ENCODE results near the gene SOX30. TPM values are rescaled to one million over a fixed set of nuclear protein-coding genes. Genes with fewer than 3 reads are reported as not detected.
A peak's percentile ranks its signal among the peaks of the same experiment; 100 is the strongest.

SOX30 gene
- total RNA-seq, 3 donors from 2014 or later (not counting 1 experiment from before 2014, with no cell fraction given): 0.09 TPM; not detected in 2

- Mint-ChIP-seq H3K27ac (no peak overlapping the region), H3K36me3 (peaks cover 6% of the 10 kb centered on the region), H3K27me3 (ENCODE audit: low read depth in 2 of 2) (peaks cover 43 to 47% of the 10 kb centered on the region in 2 donors), H3K4me3 (no peak overlapping the region), H3K4me1 (peaks cover 24 to 27% of the 10 kb centered on the region in 2 donors), H3K9me3 (no peaks in the 10 kb centered on the region)
- Histone ChIP-seq H3K27me3 (ENCODE audit: control insufficient read depth, insufficient read depth, low read length) (peaks cover 21% of the 10 kb centered on the region), H3K4me1 (ENCODE audit: control insufficient read depth, insufficient read depth, low read length) (peaks cover 13% of the 10 kb centered on the region), H3K4me3 (ENCODE audit: low read length) (no peak overlapping the region), H3K36me3 (ENCODE audit: control insufficient read depth, insufficient read depth, low read length) (no peaks in the 10 kb centered on the region), H3K9me3 (ENCODE audit: control insufficient read depth, insufficient read depth, low read length) (no peaks in the 10 kb centered on the region), H3K27ac (ENCODE audit: low read length) (no peak overlapping the region)
- 94% methylated on average over 6 of the region's 8 CpGs for WGBS (ENCODE audit: insufficient coverage)
- TF ChIP-seq CTCF (IDR thresholded peaks at IDR 0.05): no peak
- intact Hi-C loops (cut with micrococcal nuclease): loop anchor here (5.0 kb wide), 1 partner anchor 69 kb away; the partner anchor contains the start of gene LSM11
- ATAC-seq (no peak), DNase-seq (no peak)
Observed at GRCh38 chr5:157672976-157673375, 20.7 kb upstream of the SOX30 start.

GRCh38 chr5:157671592-157672330 is 19.5 kb upstream of the SOX30 start:
- 32% methylated on average over 55 of the region's 57 CpGs for WGBS (ENCODE audit: insufficient coverage)
- intact Hi-C loops (cut with micrococcal nuclease): loop anchor here (5.0 kb wide), 1 partner anchor 71 kb away; the partner anchor contains the start of gene LSM11

GRCh38 chr5:157670662-157671591 is 18.7 kb upstream of the SOX30 start, which contains the start of gene C5orf52:
TSS of gene C5orf52 (plus strand) at chr5:157671533. CDS start at chr5:157671615, 82 bp downstream.
- Histone ChIP-seq H3K4me3 (ENCODE audit: low read length) (peak within 1 kb of the TSS; percentile 41), H3K4me1 (ENCODE audit: control insufficient read depth, insufficient read depth, low read length) (peaks cover 13% of the 10 kb centered on the region), H3K27me3 (ENCODE audit: control insufficient read depth, insufficient read depth, low read length) (peaks cover 21% of the 10 kb centered on the region), H3K9me3 (ENCODE audit: control insufficient read depth, insufficient read depth, low read length) (no peaks in the 10 kb centered on the region), H3K27ac (ENCODE audit: low read length) (no peak within 1 kb of the TSS), H3K36me3 (ENCODE audit: control insufficient read depth, insufficient read depth, low read length) (no peaks in the 10 kb centered on the region)
- 1% methylated on average over 57 of the region's 59 CpGs for WGBS (ENCODE audit: insufficient coverage)
- H3K27me3 Mint-ChIP-seq (ENCODE audit: low read depth in 2 of 2): peaks cover 43 to 52% of the 10 kb centered on the region in 2 donors
- H3K36me3 Mint-ChIP-seq: peaks cover 6% of the 10 kb centered on the region
- ATAC-seq (peak; percentile 47 to 51 (median 47)), DNase-seq (peak in 1 of 2 donors; percentile 29)
- H3K27ac Mint-ChIP-seq: peak within 1 kb of the TSS in 1 of 2 donors; percentile 73
- intact Hi-C loops (cut with micrococcal nuclease): loop anchor here (5.0 kb wide), 1 partner anchor 71 kb away; the partner anchor contains the start of gene LSM11
- peaks cover 24 to 27% of the 10 kb centered on the region in 2 donors for H3K4me1 Mint-ChIP-seq
- peak within 1 kb of the TSS; percentile 82 for H3K4me3 Mint-ChIP-seq
- H3K9me3 Mint-ChIP-seq: no peaks in the 10 kb centered on the region
- no peak for TF ChIP-seq CTCF (IDR thresholded peaks at IDR 0.05)

More at GRCh38 chr5:157671592-157672330, 19.5 kb upstream of the SOX30 start:
- H3K4me1 ChIP-seq (ENCODE audit: control insufficient read depth, insufficient read depth, low read length): peaks cover 13% of the 10 kb centered on the region
- no peak for TF ChIP-seq CTCF (IDR thresholded peaks at IDR 0.05)
- peak in 1 of 3 donors; percentile 8 for ATAC-seq
- H3K27ac ChIP-seq (ENCODE audit: low read length): no peak overlapping the region
- peak overlapping the region; percentile 82 for H3K4me3 Mint-ChIP-seq
- H3K36me3 ChIP-seq (ENCODE audit: control insufficient read depth, insufficient read depth, low read length): no peaks in the 10 kb centered on the region
- peaks cover 24 to 27% of the 10 kb centered on the region in 2 donors for H3K4me1 Mint-ChIP-seq
- H3K27ac Mint-ChIP-seq: peak overlapping the region in 1 of 2 donors; percentile 73
- peak overlapping the region; percentile 41 for H3K4me3 ChIP-seq (ENCODE audit: low read length)
- H3K9me3 ChIP-seq (ENCODE audit: control insufficient read depth, insufficient read depth, low read length): no peaks in the 10 kb centered on the region
- DNase-seq: no peak
- H3K36me3 Mint-ChIP-seq: peaks cover 6% of the 10 kb centered on the region
- peaks cover 43 to 52% of the 10 kb centered on the region in 2 donors for H3K27me3 Mint-ChIP-seq (ENCODE audit: low read depth in 2 of 2)
- H3K9me3 Mint-ChIP-seq: no peaks in the 10 kb centered on the region
- H3K27me3 ChIP-seq (ENCODE audit: control insufficient read depth, insufficient read depth, low read length): peaks cover 21% of the 10 kb centered on the region
